Omental fat pad (tissue), 4 donors: Measurements from ENCODE around the gene IQCN. TPM values are rescaled to one million over a fixed set of nuclear protein-coding genes. Genes with fewer than 3 reads are reported as not detected.

Source experiments
- ATAC-seq: fragments of 150-250 bp; one replicate; pipeline ENCODE4 v1.9.1; 2016; ENCODE audit warnings: mild to moderate bottlenecking, moderate library complexity; ENCODE audit not compliant: low FRiP score
- DNase-seq: peaks from one replicate; pipeline ENCODE4 v3.0.0-alpha.2; 2019; ENCODE audit warnings: low spot score
- CTCF ChIP-seq, 3 donors: fragments of 450-650 bp; IDR thresholded peaks; one replicate each; pipeline ENCODE4 v1.5.1; 2016 to 2017; ENCODE audit warnings: antibody characterized with exemption in 3 of 3, mild to moderate bottlenecking in 3 of 3, moderate library complexity in 2 of 3
- total RNA-seq, 4 donors: library from RNA; depleted of rRNA; stranded (reverse); fragments of >200 nt; gene quantifications; one replicate each; pipeline ENCODE4 v1.1.0, GENCODE V29; 2016

Gene IQCN
- total RNA-seq, 4 donors from 2014 or later, result 1.7 to 15.9 (median 7.4) TPM

- DNase-seq (no peak), ATAC-seq (no peak)
- no peak for TF ChIP-seq CTCF (IDR thresholded peaks at IDR 0.05)
Observed at GRCh38 chr19:18249834-18250233, 24.4 kb downstream of the IQCN start.

GRCh38 chr19:18245297-18245696 lies 29.0 kb downstream of the IQCN start:
- ATAC-seq, result no peak
- TF ChIP-seq CTCF (IDR thresholded peaks at IDR 0.05), result no peak
- no peak for DNase-seq

GRCh38 chr19:18239303-18239702 lies 34.9 kb downstream of the IQCN start:
- no peak for TF ChIP-seq CTCF (IDR thresholded peaks at IDR 0.05)
- ATAC-seq (no peak), DNase-seq (no peak)

- TF ChIP-seq CTCF (IDR thresholded peaks at IDR 0.05), result no peak
- no peak for ATAC-seq
- no peak for DNase-seq
Observed at GRCh38 chr19:18234194-18234593, 40.1 kb downstream of the IQCN start.

GRCh38 chr19:18233224-18233825 lies 40.9 kb downstream of the IQCN start:
- no peak for TF ChIP-seq CTCF (IDR thresholded peaks at IDR 0.05)
- ATAC-seq (no peak), DNase-seq (no peak)

- DNase-seq (no peak), ATAC-seq (no peak)
- TF ChIP-seq CTCF (IDR thresholded peaks at IDR 0.05), result no peak
Observed at GRCh38 chr19:18232540-18233223, 41.6 kb downstream of the IQCN start.

GRCh38 chr19:18231775-18232174 lies 42.5 kb downstream of the IQCN start:
- DNase-seq, result no peak
- no peak for ATAC-seq
- TF ChIP-seq CTCF (IDR thresholded peaks at IDR 0.05), result no peak
